Measurements from ENCODE around the gene WAC.
"Not testable (repeated sequence)": the region's sequence is repeated elsewhere in the genome, so short reads cannot be mapped to it uniquely, and the experiment has no call there.

The WAC gene, protein sequence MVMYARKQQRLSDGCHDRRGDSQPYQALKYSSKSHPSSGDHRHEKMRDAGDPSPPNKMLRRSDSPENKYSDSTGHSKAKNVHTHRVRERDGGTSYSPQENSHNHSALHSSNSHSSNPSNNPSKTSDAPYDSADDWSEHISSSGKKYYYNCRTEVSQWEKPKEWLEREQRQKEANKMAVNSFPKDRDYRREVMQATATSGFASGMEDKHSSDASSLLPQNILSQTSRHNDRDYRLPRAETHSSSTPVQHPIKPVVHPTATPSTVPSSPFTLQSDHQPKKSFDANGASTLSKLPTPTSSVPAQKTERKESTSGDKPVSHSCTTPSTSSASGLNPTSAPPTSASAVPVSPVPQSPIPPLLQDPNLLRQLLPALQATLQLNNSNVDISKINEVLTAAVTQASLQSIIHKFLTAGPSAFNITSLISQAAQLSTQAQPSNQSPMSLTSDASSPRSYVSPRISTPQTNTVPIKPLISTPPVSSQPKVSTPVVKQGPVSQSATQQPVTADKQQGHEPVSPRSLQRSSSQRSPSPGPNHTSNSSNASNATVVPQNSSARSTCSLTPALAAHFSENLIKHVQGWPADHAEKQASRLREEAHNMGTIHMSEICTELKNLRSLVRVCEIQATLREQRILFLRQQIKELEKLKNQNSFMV

DNA sequence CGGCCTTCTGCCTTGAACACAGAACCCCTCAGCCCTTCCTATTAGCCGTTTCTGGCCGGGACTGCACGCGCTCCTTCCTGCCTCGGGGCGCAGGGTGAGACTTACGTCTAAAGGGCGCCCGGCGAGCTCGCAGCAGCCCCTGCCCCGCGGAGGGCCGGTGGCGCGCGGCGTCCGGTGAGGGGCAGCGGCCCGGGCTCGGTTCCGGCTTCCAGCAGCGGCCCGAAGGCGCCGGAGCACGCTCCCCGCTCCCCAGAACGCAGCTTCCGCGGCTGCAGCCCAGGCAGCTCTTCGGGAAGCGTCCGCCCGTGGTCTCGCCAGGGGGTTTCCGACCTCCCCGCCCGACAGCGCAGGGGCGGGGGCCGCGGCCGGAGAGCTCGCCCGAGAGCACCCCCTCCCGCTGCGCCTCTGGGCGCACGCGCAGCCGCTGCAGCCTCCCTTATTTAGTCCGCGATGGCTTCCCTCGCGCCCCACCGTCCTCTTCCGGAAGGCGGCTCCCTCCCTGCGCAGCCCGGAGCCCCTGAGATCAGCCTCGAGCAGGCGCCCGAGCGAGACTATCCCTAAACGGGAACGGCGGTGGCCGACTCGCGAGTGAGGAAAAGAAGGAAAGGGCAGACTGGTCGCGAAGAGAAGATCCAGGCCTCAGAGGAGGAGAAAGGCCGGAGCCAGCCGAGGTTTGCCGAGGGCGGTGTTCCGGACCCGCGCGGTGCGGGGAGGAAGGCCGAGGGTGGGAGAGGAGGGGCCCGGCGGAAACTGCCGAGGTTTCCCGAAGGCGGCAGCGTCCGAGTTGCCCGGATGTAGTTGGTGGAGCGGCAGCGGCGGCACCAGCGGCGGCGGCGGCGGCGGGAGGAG is at the start of gene WAC:
Gene WAC (plus strand): TSS at position 782 of the 849 bp plus-strand sequence. CDS start 462 bp downstream, outside the sequence.
- DNase-seq (ENCODE audit: low spot score): peak; percentile 93

DNA sequence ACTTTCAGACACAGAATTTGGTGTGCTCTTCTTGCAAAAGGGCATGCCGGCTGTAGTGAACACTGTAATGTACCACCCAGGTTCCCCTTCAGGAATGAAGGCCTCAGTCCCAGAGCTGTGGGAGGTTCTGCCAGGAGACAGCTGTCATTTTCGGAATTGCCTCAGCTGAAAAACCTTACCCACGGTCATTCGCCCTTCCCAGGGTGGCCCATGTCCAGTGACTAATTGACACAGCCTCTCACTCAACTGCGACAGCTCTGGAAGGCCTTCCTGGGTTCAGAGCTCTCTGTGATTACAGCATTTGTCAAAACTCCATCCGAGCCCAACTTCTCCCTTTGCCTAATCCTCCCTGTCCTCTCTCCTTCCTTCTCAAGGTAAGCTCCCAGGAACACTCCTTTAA is 43.7 kb upstream of the WAC start:
- no peak for DNase-seq (ENCODE audit: low spot score)

DNA sequence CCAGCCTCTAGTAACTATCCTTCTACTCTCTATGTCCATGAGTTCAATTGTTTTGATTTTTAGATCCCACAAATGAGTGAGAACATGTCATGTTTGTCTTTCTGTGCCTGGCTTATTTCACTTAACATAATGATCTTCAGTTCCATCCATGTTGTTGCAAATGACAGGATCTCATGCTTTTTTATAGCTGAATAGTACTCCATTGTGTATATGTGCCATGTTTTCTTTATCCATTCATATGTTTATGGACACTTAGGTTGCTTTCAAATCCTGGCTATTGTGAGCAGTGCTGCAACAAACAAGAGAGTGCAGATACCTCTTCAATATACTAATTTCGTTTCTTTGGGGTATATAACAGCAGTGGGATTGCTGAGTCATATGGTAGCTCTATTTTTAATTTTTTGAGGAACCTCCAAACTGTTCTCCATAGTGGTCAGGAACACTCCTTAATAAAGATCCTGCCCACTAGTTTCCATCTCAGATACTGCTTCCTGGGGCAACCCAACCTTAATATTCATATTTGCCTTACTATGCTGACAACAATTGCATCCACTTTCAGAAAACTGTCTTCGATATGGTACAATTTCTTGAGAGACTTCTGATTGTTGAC is 42.6 kb upstream of the WAC start:
- DNase-seq (ENCODE audit: low spot score): not testable (repeated sequence)

DNA sequence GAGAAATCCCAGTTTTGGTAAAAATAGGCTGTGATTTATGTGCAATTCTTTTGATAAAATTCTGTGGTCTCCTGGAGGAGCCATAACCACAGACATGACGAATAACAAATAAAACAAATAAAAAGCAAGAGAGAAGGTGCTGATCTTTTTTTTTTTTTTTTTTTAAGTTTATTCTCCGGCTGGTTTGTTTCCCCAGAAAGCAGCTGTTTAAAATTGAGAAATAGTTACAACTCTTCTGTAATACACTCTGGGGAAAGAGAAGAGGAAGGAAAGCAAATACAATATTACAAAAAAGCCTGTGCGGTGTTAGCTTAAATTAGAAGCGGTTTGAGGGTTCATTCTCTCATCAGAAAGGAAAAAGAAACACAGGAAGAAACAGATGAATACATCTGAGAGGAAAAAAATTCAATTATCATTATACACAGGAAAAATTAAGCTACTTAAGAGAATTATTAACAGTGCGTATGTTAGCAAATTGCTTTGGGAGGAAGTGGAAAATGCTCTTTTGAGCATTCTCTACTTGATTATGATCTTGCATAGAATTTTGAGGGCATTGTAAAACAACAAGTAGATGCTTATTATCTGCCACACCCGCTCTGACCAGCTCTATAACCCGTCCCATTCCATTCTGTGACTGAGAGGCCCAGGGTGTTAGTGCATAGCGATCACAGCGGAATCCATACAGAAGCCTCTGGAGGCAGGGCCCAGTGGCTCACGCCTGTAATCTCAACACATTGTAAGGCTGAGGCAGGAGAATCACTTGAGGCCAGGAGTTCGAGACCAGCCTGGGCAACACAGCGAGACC is 40.6 kb upstream of the WAC start:
- DNase-seq (ENCODE audit: low spot score): no peak

DNA sequence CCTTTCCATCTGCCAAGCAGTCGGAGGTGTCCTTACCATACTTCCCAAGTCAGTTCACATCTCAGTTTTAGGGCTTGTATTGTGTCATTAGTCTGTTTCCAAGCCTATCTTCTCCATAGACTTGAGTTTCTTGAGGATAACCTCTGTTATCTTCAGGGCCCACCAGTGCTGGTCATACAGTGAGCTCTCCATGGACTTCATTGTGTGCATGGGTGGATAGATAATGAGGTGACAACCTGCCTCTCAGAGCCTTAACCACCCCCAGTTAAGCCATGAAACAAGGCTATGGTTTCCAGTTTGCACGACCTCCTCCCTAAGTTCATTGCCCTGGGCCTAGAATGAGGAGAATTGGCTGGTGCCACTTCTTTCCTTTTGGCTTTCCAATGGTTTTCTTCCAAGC is 38.5 kb upstream of the WAC start:
- DNase-seq (ENCODE audit: low spot score): peak; percentile 21

DNA sequence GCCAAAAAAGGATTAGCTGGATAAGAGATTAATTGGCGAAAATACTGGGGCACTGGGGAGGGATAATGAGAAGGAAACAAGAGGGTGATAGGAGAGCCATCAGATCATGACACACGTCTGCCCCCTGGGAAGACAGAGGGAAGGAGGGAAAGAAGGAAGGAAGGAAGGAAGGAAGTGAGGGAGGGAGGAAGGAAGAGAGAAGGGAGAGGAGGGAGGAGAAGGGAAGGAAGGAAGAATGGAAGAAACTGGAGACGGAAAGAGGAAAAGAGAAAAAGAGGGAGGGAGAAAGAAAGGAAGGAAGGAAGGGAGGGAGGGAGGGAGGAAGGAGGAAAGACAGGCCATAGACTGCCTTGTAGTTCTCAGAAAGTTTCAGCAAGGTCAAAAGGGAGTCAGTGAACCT is 37.8 kb upstream of the WAC start:
- no peak for DNase-seq (ENCODE audit: low spot score)

DNA sequence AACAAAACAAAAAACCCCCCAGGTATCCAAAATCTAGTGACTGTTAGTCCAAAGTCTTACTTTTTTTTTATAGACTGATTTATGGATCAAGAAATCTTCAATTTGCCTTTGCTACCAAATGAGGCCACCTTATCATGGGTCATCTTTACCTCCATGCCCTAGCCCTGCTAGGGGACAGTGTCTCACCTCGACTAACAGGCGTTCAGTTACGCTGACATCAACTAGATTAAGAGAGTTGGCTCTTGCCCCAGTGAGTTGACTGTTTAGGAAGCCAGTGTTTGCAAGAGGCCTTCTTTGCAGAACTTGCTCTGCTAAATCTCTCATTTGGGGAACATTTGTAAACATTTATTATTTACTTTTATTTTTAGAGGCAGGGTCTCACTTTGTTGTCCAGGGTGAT is 36.9 kb upstream of the WAC start:
- DNase-seq (ENCODE audit: low spot score): no peak

DNA sequence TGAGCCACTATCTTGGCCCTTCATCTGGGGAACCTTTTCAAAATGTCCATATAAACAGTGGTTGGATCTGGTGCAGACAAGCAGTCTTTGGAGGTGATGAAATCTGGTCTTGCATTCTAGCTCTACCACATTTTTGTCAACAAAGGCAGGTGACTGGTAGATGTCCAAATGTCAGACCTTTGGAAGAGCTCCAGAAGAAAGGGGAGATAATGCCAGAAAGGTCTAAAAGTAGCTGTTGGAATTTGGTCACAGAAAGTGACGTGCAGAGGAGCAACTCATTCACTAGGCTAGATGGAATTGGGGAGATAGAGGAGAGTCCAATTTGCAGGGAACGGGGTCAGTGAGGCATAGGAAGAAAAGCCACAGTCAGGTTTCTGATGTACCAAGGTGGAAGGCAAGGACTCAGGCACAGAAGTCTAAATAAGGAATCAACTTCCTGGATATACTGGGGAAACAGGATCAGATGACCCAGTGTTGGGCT is 36.4 kb upstream of the WAC start:
- DNase-seq (ENCODE audit: low spot score): no peak

DNA sequence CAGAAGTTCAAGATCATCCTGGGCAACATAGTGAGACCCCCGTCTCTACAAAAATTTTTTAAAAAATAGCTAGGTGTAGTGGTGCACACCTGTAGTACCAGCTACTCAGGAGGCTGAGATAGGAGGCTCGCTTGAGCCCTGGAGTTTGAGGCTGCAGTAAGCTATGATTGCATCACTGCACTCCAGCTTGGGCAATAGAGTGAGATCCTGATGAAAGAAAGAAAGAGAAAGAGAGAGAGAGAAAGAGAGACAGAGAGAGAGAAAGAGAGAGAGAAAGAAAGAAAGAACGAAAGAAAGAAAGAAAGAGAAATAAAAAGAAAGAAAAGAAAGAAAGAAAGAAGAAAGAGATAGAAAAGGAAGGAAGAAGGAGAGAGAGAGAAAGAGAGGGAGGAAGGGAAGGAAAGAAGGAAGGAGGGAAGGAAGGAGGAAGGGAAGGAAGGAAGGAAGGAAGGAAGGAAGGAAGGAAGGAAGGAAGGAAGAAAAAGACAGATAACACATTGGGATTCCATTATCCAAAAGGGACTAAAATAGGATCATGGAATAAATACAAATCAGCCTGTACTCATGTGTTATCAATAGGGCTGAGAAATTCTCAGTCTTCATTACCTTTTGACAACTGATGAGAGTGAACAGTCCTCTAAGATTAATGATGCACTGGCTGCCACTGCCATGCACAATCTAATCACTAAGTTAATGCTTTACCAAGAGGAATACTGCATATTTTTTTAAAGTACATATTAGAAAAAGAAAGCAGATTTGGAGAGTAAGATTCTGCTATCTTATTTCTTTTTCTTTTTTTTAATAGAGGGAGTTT is 35.4 kb upstream of the WAC start:
- no peak for DNase-seq (ENCODE audit: low spot score)

DNA sequence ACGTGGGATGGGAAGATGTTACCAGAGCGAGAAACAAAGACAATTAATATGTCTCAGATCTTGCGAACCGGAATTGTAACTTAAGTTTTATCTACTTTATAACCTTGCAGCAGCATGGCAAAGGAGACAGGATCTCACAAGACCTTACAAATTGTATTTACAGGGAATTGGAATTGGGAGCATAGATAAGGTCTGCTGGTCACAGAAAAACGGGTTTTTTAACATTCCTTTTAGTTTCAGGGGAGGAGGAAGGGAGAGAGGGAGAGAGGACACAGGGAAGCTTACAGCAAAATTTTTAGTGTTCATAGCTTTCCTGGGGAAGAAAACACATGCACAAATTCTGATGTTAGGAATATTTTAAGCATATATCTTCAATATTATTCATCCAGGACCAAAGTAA is 32.7 kb upstream of the WAC start:
- DNase-seq (ENCODE audit: low spot score): not testable (repeated sequence)

DNA sequence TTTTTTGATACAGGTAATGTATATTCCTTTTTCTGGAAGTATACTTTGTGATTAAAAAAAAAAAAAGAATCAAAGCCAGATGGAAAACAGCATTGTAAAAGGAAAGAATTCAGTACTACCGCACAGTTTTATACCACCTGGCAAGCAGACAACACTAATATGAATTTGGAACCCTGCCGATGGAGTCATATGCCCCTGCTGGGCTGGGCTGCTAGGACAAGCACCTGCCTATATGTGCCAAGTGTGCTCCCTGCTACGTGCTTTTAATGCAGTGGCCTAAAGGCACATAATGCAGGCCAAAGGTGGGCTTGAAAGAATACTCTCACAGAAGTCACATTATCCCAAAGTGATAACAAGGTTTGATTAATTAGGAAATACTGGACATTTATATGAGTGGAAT is 29.8 kb upstream of the WAC start:
- DNase-seq (ENCODE audit: low spot score): no peak

DNA sequence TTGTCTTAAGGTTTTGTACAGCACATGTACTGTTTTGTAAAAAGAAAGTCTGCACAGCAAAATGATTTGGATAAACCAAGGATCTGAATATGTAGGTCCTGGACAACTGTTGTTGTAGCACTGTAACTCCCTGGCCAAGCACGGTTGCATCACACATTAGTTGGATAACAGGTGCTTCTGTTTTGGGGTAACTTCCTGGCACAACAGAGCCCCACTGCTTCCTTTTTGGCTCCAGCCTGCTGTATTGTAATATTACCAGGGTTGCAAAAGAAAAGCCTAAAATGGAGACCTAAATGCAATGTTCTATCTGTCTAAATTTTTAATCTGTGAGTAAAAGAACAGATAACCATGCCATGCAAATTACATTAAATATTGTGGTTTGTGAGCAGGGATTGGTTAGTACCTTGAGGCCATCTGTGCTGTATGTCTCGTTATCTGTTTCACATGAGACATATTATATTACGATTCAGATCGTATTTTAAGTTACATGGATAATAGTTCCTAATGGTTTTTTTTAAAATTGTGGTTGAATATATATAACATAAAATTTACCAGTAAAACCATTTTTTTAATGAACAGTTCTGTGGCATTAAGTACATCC is 27.5 kb upstream of the WAC start:
- DNase-seq (ENCODE audit: low spot score): no peak

DNA sequence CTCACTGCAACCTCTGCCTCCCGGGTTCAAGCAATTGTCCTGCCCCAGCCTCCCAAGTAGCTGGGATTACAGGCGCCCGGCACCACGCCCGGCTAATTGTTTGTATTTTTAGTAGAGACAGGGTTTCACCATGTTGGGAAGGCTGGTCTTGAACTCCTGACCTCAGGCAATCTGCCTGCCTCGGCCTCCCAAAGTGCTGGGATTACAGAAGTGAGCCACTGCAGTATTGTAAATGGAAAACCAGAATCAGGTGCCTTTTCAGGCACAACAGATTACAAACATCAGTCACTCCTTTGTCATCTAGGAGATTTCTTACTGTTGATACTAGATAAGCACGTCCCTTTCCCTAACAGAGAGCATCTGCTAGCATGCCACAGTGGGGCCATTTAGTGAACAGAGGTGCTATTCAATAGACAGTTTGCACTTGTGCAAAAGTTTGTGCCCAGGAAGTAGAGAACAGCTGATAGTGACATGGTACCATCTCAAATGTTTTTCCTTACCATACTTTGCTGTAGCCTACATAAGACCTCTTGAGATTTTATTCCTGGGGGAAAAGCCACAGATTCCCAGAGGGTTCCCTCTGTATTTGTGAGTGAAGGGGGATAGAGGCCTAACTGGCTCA is 24.5 kb upstream of the WAC start:
- DNase-seq (ENCODE audit: low spot score): no peak

DNA sequence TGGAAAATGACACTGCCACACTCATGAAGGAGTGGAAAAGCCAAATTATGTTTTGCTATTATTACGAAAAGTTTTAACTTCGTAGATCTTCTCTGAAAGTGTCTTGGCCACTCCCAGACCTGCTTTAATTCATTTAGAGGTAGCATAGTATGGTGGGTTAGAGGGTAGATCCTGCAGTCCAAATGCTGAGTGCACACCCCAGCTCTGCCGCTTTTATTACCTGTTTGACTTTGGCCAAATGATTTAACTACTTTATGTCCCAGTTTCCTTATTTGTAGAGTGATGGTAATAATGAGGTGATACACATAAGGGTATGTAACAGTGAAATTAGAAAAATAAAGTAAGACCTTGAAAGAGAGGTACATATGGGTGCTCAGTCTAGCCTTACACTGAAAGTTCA is 23.6 kb upstream of the WAC start:
- DNase-seq (ENCODE audit: low spot score): no peak

DNA sequence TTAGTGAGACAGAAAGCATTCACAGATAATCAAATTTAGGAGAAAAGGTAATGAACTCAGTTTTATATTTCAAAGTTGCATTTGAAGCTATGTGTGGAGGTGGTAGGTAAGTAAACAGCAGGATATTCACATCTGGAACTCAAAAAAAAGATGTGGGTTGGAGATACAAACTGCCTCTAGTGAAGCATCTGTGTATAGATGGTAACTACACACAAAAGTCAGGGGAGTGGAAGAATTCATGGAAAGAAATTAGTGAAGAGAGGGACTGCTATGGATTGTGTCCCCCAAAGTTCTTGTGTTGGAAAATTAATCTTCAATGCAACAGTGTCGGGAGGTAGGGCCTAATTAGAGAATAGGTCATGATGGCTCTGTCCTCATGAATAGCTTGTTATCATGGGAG is 18.3 kb upstream of the WAC start:
- DNase-seq (ENCODE audit: low spot score): no peak

DNA sequence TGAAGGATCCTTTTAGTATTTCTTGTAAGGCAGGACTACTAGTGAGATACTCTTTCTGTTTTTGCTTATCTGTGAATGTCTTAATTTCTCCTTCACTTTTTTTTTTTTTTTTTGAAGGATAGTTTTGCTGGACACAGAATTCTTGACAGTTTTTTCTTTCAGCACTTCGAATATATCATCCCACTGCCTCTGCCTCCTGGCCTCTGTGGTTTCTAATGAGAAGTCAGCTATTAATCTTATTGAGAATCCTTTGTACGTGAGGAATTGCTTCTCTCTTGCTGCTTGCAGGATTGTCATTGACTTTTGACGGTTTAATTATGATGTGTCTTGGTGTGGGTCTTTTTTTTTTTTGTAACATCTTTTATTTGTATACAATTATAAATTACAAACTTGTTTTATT is 12.6 kb upstream of the WAC start:
- no peak for DNase-seq (ENCODE audit: low spot score)

DNA sequence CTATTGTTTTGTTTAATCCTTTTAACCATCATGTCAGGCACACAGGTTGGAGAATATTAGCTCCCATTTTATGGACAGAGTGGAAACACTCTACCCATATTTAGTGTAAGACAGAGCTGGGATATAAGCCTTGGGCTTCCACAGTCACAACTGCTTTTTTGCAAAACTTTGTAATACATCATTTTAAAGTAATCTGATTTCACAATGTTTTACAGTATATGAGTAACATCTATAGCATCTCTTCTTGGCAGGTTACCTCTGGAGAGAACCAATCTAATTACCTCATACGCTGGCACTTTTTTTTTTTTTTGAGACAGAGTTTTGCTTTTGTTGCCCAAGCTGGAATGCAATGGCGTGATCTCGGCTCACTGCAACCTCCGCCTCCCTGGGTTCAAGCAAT is 12.1 kb upstream of the WAC start:
- DNase-seq (ENCODE audit: low spot score): not testable (repeated sequence)

DNA sequence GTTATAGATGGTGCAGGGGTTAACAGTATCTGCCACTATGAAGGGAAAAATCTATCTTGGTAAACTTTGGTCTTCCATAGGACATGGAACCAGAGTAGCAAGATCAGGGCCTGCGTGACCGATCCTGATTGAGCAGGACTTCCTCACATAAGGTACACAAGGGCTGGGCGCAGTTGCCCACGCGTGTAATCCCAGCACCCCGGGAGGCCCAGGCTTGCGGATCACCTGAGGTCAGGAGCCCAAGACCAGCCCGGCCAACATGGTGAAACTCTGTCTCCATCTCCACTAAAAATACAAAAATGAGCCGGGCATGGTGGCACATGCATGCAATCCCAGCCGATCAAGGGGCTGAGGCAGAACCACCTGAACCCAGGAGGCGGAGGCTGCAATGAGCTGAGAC is 11.0 kb upstream of the WAC start:
- DNase-seq (ENCODE audit: low spot score): not testable (repeated sequence)

DNA sequence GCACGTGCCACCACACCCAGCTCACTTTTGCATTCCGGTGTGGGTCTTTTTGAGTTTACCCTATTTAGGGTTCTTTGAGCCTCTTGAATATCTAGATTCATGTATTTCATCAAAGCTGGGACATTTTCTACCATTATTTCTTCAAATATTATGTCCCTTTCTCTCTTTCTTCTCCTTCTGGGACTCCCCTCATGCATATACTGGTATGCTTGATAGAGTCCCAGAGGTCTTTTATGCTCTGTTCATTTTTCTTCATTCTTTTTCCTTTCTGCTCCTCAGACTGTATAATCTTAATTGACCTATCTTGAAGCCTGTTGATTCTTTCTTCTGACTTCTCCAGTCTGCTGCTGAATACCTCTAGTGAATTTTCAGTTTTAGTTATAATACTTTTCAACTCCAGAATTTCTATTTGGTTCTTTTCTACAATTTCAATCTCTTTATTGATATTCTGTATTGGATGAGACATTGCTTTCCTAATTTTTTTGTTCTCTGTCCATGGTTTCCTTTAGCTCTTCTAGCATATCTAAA is 9.1 kb upstream of the WAC start:
- no peak for DNase-seq (ENCODE audit: low spot score)

All from hematopoietic multipotent progenitor cell treated with erythropoietin and hydrocortisone succinate and interleukin-3 and kit ligand, for 15 days (in vitro differentiated cells).